ENCODE results near the gene MAZ. TPM values are rescaled to one million over a fixed set of nuclear protein-coding genes. Genes with fewer than 3 reads are reported as not detected.

MAZ gene
- polyA plus RNA-seq, 3 donors: 14.2 to 137 (median 18.8) TPM

DNA sequence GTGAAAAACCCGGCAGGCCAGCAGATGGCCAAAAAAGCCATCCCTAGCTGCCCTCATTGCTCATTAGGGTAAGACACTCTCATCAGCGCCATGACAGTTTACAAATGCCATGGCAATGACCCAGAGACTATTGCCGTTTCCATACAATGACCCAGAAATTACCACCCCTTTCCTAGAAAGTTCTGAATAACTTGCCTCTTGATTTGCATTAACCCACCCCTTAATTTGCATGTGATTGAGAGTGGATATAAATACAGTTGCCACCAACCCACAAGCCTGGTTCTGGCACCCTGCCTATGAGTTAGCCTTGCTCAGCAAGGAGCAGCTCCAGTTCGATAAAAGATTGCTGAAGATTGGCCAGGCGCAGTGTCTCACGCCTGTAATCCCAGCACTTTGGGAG lies 44.4 kb upstream of the MAZ start:
- no peak overlapping the region for H3K9ac ChIP-seq (ENCODE audit: insufficient read depth, low read length, poor library complexity, severe bottlenecking)
- intact Hi-C loops (cut with micrococcal nuclease): loop anchor here in 1 of 2 donors (10.0 kb wide), 1 partner anchor 47 kb away; no protein-coding TSS in a partner anchor
- no peak overlapping the region for H3K27ac Mint-ChIP-seq

DNA sequence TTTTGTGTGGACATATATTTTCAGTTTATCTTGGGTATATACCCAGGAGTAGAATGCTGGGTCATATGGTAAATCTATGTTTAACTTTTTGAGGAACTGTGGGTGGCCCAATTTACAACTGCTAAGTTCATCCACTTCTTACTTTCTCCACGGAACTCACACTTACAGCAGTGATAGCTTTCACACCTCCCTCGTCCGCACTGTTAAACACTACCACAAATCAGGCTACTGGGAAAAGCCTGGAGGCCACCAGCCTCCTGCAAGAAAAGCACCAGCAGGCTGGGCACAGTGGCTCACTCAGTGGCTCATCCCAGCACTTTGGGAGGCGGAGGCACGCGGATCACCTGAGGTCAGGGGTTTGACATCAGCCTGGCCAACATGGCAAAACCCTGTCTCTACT lies 43.0 kb upstream of the MAZ start:
- no peak overlapping the region for H3K4me3 Mint-ChIP-seq
- TF ChIP-seq, protein P1, sequence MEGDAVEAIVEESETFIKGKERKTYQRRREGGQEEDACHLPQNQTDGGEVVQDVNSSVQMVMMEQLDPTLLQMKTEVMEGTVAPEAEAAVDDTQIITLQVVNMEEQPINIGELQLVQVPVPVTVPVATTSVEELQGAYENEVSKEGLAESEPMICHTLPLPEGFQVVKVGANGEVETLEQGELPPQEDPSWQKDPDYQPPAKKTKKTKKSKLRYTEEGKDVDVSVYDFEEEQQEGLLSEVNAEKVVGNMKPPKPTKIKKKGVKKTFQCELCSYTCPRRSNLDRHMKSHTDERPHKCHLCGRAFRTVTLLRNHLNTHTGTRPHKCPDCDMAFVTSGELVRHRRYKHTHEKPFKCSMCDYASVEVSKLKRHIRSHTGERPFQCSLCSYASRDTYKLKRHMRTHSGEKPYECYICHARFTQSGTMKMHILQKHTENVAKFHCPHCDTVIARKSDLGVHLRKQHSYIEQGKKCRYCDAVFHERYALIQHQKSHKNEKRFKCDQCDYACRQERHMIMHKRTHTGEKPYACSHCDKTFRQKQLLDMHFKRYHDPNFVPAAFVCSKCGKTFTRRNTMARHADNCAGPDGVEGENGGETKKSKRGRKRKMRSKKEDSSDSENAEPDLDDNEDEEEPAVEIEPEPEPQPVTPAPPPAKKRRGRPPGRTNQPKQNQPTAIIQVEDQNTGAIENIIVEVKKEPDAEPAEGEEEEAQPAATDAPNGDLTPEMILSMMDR (IDR thresholded peaks at IDR 0.05): no peak
- no peak overlapping the region for H3K9ac ChIP-seq (ENCODE audit: insufficient read depth, low read length, poor library complexity, severe bottlenecking)
- H3K9me3 Mint-ChIP-seq: no peaks in the 10 kb centered on the region
- H3K9me3 ChIP-seq (replicated peaks in 1 of 2; ENCODE audit: control insufficient read depth in 1 of 2, insufficient read depth in 1 of 2, low read length in 2 of 2): no peaks in the 10 kb centered on the region
- intact Hi-C loops (cut with micrococcal nuclease): loop anchor here in 1 of 2 donors (10.0 kb wide), 1 partner anchor 49 kb away; no protein-coding TSS in a partner anchor
- peaks cover 0 to 9% (median 0%) of the 10 kb centered on the region in 3 donors for H3K27me3 Mint-ChIP-seq (ENCODE audit: low read depth in 3 of 3)
- H3K79me2 ChIP-seq (ENCODE audit: insufficient read depth, low read length): no peaks in the 10 kb centered on the region
- H3K4me3 ChIP-seq (replicated peaks in 1 of 3; ENCODE audit: low read depth in 2 of 3, low read length in 3 of 3): no peak overlapping the region
- H3K4me2 ChIP-seq (replicated peaks; ENCODE audit: extremely low read depth, low read length, poor library complexity, severe bottlenecking): no peak overlapping the region
- H2AFZ ChIP-seq (ENCODE audit: insufficient read depth, low read depth, low read length, poor library complexity, severe bottlenecking): no peak overlapping the region
- peaks cover 5% of the 10 kb centered on the region in 2 donors for H3K4me1 ChIP-seq (ENCODE audit: control insufficient read depth in 1 of 2, insufficient read depth in 2 of 2, low read length in 2 of 2)
- no peaks in the 10 kb centered on the region for H3K36me3 ChIP-seq (replicated peaks in 1 of 2; ENCODE audit: control insufficient read depth in 1 of 2, insufficient read depth in 2 of 2, low read length in 2 of 2)
- no peak overlapping the region for H3K27ac ChIP-seq (ENCODE audit: low read depth in 1 of 2, low read length in 2 of 2)
- H3K27ac Mint-ChIP-seq: no peak overlapping the region
- 92% methylated on average over 4 of the region's 6 CpGs for WGBS (ENCODE audit: insufficient coverage)
- H3K27me3 ChIP-seq (ENCODE audit: control insufficient read depth in 2 of 2, insufficient read depth in 2 of 2, low read length in 2 of 2): no peaks in the 10 kb centered on the region
- peaks cover 9% of the 10 kb centered on the region for H3K4me1 Mint-ChIP-seq
- no peaks in the 10 kb centered on the region for H4K20me1 ChIP-seq (ENCODE audit: insufficient read depth, low read length)
- no peak for DNase-seq
- H3K36me3 Mint-ChIP-seq: no peaks in the 10 kb centered on the region

More for the DNA sequence above, 44.4 kb upstream of the MAZ start:
- no peaks in the 10 kb centered on the region for H3K36me3 ChIP-seq (replicated peaks in 1 of 2; ENCODE audit: control insufficient read depth in 1 of 2, insufficient read depth in 2 of 2, low read length in 2 of 2)
- H2AFZ ChIP-seq (ENCODE audit: insufficient read depth, low read depth, low read length, poor library complexity, severe bottlenecking): no peak overlapping the region
- 95% methylated on average over 2 of the region's 6 CpGs for WGBS (ENCODE audit: insufficient coverage)
- Mint-ChIP-seq H3K9me3 (no peaks in the 10 kb centered on the region), H3K4me3 (no peak overlapping the region), H3K4me1 (peaks cover 16% of the 10 kb centered on the region), H3K27me3 (ENCODE audit: low read depth in 3 of 3) (peaks cover 0 to 8% (median 0%) of the 10 kb centered on the region in 3 donors), H3K36me3 (no peaks in the 10 kb centered on the region)
- no peaks in the 10 kb centered on the region for H4K20me1 ChIP-seq (ENCODE audit: insufficient read depth, low read length)
- no peak for DNase-seq
- H3K4me1 ChIP-seq (ENCODE audit: control insufficient read depth in 1 of 2, insufficient read depth in 2 of 2, low read length in 2 of 2): peaks cover 5 to 9% of the 10 kb centered on the region in 2 donors
- no peak overlapping the region for H3K27ac ChIP-seq (ENCODE audit: low read depth in 1 of 2, low read length in 2 of 2)
- H3K79me2 ChIP-seq (ENCODE audit: insufficient read depth, low read length): no peaks in the 10 kb centered on the region
- H3K9me3 ChIP-seq (replicated peaks in 1 of 2; ENCODE audit: control insufficient read depth in 1 of 2, insufficient read depth in 1 of 2, low read length in 2 of 2): no peaks in the 10 kb centered on the region
- no peak overlapping the region for H3K4me2 ChIP-seq (replicated peaks; ENCODE audit: extremely low read depth, low read length, poor library complexity, severe bottlenecking)
- TF ChIP-seq, protein P1 (IDR thresholded peaks at IDR 0.05): no peak
- no peaks in the 10 kb centered on the region for H3K27me3 ChIP-seq (ENCODE audit: control insufficient read depth in 2 of 2, insufficient read depth in 2 of 2, low read length in 2 of 2)
- H3K4me3 ChIP-seq (replicated peaks in 1 of 3; ENCODE audit: low read depth in 2 of 3, low read length in 3 of 3): no peak overlapping the region

Measured in CD14-positive monocyte (primary cell).